GM10248 (cell line): ENCODE results near the gene SLC25A31.

Experiments
- CTCF ChIA-PET: fragments of 300-600 bp; sonication (Branson Sonifier 250); formaldehyde crosslinking; extraction: SDS; loops from one replicate; lab custom pipeline; 2021; ENCODE audit warnings: antibody characterized with exemption; lab: Yijun Ruan, JAX
- POLR2A ChIA-PET: fragments of 350-650 bp; sonication (Branson Sonifier 250); formaldehyde crosslinking; extraction: SDS; loops from one replicate; lab custom pipeline; 2020; ENCODE audit warnings: antibody characterized with exemption; lab: Yijun Ruan, JAX
- DNase-seq: peaks from one replicate; pipeline ENCODE4 v3.0.0; 2012; ENCODE audit errors: extremely low spot score
- TF ChIP-seq, protein P1 (sequence below): IDR thresholded peaks from 2 replicates; pipeline ENCODE4 v1.5.1; 2012; ENCODE audit warnings: mild to moderate bottlenecking, low read depth; ENCODE audit errors: extremely low read depth, missing control alignments, control extremely low read depth

The SLC25A31 gene

DNA sequence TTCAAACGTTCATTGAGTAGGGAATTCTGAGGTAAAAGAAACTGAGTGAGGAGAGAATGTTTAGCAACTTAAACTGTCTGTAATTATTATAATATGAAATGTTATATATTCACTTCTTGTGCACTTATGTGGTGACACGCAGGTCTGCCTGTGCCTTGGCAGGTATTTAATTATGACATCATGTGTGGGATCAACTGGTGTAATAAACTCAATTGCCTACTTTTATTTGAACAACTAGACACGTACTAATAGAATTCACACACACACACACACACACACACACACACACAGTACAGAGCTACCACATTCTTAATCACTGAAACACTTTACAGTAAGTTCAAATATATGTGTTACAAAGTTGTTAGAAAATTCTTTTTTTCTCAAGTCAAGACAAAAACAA lies 20.7 kb upstream of the SLC25A31 start:
- ChIA-PET CTCF (no interaction called here), POLR2A (no interaction called here)

GRCh38 chr4:127731406-127731805 lies 1.2 kb downstream of the SLC25A31 start:
- ChIA-PET CTCF (interaction anchor here (1.3 to 8.3 kb wide), 14 partner anchors 14 to 329 kb away, joined by 3 to 102 read pairs (median 8); partner anchors contain the start of gene LARP1B), POLR2A (no interaction called here)
- no peak for DNase-seq
- TF ChIP-seq, protein P1, sequence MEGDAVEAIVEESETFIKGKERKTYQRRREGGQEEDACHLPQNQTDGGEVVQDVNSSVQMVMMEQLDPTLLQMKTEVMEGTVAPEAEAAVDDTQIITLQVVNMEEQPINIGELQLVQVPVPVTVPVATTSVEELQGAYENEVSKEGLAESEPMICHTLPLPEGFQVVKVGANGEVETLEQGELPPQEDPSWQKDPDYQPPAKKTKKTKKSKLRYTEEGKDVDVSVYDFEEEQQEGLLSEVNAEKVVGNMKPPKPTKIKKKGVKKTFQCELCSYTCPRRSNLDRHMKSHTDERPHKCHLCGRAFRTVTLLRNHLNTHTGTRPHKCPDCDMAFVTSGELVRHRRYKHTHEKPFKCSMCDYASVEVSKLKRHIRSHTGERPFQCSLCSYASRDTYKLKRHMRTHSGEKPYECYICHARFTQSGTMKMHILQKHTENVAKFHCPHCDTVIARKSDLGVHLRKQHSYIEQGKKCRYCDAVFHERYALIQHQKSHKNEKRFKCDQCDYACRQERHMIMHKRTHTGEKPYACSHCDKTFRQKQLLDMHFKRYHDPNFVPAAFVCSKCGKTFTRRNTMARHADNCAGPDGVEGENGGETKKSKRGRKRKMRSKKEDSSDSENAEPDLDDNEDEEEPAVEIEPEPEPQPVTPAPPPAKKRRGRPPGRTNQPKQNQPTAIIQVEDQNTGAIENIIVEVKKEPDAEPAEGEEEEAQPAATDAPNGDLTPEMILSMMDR: no peak

More for the DNA sequence above, 20.7 kb upstream of the SLC25A31 start:
- TF ChIP-seq, protein P1: no peak
- DNase-seq: no peak

GRCh38 chr4:127732623-127733328 lies 2.6 kb downstream of the SLC25A31 start:
- TF ChIP-seq, protein P1: peak; percentile 30
- ChIA-PET POLR2A (no interaction called here), CTCF (interaction anchor here (0.6 to 8.3 kb wide), 32 partner anchors 8 to 1503 kb away, joined by 3 to 102 read pairs (median 4); partner anchors contain the start of gene LARP1B)
- peak; percentile 56 for DNase-seq

- POLR2A ChIA-PET: no interaction called here
- no peak for DNase-seq
- CTCF ChIA-PET: interaction anchor here (1.4 to 8.3 kb wide), 2 partner anchors 9 to 128 kb away, joined by 4 to 102 read pairs; no protein-coding TSS in a partner anchor
- TF ChIP-seq, protein P1: no peak
Observed at GRCh38 chr4:127734976-127735375, 4.8 kb downstream of the SLC25A31 start.

DNA sequence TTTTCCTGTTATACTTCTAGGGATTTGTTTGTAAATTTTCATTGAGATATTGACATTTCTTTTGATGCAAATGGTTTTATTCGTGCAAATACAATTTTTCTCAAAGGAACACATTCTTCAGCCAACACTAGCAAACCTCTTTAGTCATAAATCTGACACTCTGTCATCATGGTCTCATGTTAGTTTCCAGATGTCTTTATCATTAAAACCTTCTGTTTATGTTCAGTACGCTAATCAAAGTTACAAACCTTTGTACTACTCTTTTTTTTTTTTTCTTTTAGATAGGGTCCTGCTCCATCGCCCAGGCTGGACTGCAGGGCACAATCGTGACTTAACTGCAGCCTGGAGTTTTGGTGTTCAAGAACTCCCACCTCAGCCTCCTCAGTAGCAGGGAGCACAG lies 7.1 kb downstream of the SLC25A31 start:
- no peak for DNase-seq
- ChIA-PET CTCF (no interaction called here), POLR2A (no interaction called here)
- TF ChIP-seq, protein P1: no peak

- DNase-seq: no peak
- ChIA-PET CTCF (interaction anchor here (1.4 to 8.3 kb wide), 2 partner anchors 9 to 112 kb away, joined by 3 to 51 read pairs; no protein-coding TSS in a partner anchor), POLR2A (no interaction called here)
- TF ChIP-seq, protein P1: no peak
Observed at GRCh38 chr4:127741247-127741646, 11.0 kb downstream of the SLC25A31 start.
